Natural killer cell (primary cell): ENCODE measurements around the gene EXOSC10. TPM values are rescaled to one million over a fixed set of nuclear protein-coding genes. Genes with fewer than 3 reads are reported as not detected.

Experiments used
- ATAC-seq, 3 donors: fragments of 150-1000 bp in 2 of 3; fragments of 200-7000 bp in 1 of 3; cut with Tn5 transposase; 1 replicate in 1 of 3; 2 replicates in 2 of 3; pipeline ENCODE4 v1.10.0; 2021; ENCODE audit warnings: mild to moderate bottlenecking in 2 of 3, moderate library complexity in 2 of 3
- DNase-seq, 2 donors: peaks; one replicate each; pipeline versions ENCODE4 v3.0.0 to v3.0.0-alpha.2; 2013 to 2021; ENCODE audit warnings: mixed read lengths in 1 of 2
- H3K27ac ChIP-seq: one replicate; pipeline ENCODE4 v1.5.1; 2013; ENCODE audit warnings: mild to moderate bottlenecking, low read length
- H3K27me3 ChIP-seq: one replicate; pipeline ENCODE4 v1.6.1; 2013; ENCODE audit warnings: low read length; ENCODE audit not compliant: control insufficient read depth, insufficient read depth
- H3K36me3 ChIP-seq: one replicate; pipeline ENCODE4 v1.6.1; 2013; ENCODE audit warnings: low read length; ENCODE audit not compliant: control insufficient read depth, insufficient read depth
- H3K4me1 ChIP-seq: one replicate; pipeline ENCODE4 v1.6.1; 2013; ENCODE audit warnings: low read length; ENCODE audit not compliant: control insufficient read depth, insufficient read depth
- H3K4me3 ChIP-seq: one replicate; pipeline ENCODE4 v1.5.1; 2013; ENCODE audit warnings: low read length
- H3K9me3 ChIP-seq: one replicate; pipeline ENCODE4 v1.6.1; 2013; ENCODE audit warnings: low read length; ENCODE audit not compliant: control insufficient read depth, insufficient read depth
- H3K27ac Mint-ChIP-seq, 2 donors: one replicate each; pipeline ENCODE4 v1.8.0; 2022; ENCODE audit warnings: mild to moderate bottlenecking in 2 of 2, mixed read lengths in 2 of 2, moderate library complexity in 1 of 2
- H3K27me3 Mint-ChIP-seq, 2 donors: one replicate each; pipeline ENCODE4 v1.8.0; 2022; ENCODE audit warnings: low read depth in 2 of 2, mixed read lengths in 2 of 2
- H3K36me3 Mint-ChIP-seq: one replicate; pipeline ENCODE4 v1.8.0; 2022; ENCODE audit warnings: mixed read lengths
- H3K4me1 Mint-ChIP-seq, 2 donors: one replicate each; pipeline ENCODE4 v1.8.0; 2022; ENCODE audit warnings: mixed read lengths in 2 of 2
- H3K4me3 Mint-ChIP-seq: one replicate; pipeline ENCODE4 v1.8.0; 2022; ENCODE audit warnings: mild to moderate bottlenecking, moderate library complexity, mixed read lengths
- H3K9me3 Mint-ChIP-seq, 2 donors: one replicate each; pipeline ENCODE4 v1.8.0; 2022; ENCODE audit warnings: mixed read lengths in 2 of 2
- WGBS: methylation state at CpG from one replicate; pipeline ENCODE4 v1.1.7; 2013; ENCODE audit warnings: missing lambda C conversion rate; ENCODE audit not compliant: insufficient coverage; 5-methylcytosine and 5-hydroxymethylcytosine counted together
- intact Hi-C: fragments of 100-400 bp; cut with micrococcal nuclease; formaldehyde crosslinking; loops from one replicate; pipeline ENCODE4 v1.14.2; 2022
- total RNA-seq, 4 donors: library from RNA; stranded (reverse); fragments of 120-200 nt in 1 of 4; gene quantifications; one replicate each; pipeline versions ENCODE4 v1.2.3 to v1.2.4, GENCODE V29; 2013 to 2022
- TF ChIP-seq, protein P1 (sequence below): fragments of 200-600 bp; IDR thresholded peaks from one replicate; pipeline ENCODE4 v1.8.0; 2022; ENCODE audit warnings: antibody characterized with exemption

Gene EXOSC10
- total RNA-seq, 3 donors from 2014 or later (not counting 1 experiment from before 2014, with no cell fraction given), result 85.2 to 97.2 (median 94.9) TPM

DNA sequence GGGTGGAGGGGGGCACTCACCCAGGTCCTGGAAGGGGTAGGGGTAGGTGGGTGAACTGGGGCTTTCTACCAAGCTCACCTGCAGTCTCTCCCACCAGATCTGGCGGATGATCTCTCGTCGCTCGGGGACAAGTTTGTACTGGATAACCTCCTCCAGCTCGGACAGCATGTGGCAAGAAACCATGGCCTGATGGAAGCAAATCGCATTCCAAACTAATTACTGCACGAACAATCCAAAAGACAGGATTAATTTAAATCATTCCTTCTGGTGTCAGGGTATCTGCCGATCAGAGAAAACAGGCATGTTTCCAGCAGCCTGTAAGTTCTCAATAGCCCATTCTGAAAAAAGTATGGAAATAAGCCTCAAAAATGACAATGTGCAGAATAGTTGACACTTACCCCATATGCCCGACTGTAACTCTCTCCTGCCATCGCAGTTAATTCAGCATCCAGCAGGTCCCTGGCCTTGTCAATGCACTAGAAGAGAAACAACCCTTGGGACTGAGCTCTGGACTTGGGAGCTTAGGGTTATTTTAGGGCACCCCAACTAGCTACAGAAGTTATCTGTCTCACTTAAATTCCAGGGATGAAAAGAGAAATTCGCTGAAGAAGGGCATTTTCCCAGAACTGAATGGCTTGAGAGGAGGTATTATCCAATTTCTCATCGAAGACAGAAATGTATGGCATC lies 45.0 kb upstream of the EXOSC10 start:
- 94% methylated on average over 11 of the region's 12 CpGs for WGBS
- no peak overlapping the region for H3K4me3 Mint-ChIP-seq
- H3K27me3 ChIP-seq, result no peaks in the 10 kb centered on the region

DNA sequence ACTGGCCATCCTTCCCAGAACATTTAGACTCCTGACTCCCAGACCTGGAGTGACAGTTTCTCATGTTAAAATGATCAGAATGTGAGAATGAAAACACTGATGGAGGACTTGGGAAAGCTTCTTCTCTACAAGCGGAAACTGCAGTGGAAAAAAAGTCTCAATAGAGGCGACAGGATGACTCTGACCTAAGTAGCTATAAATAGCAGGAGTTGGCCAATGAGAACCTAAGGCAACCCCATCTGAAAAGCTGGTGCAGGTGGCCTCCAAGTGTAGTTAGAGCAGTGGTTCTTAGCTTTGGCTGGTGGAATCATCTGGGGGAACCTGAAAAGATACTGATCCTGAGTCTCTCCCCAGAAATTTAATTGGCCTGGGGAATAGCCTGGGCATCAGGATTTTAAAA lies 44.2 kb upstream of the EXOSC10 start:
- H3K27me3 ChIP-seq, result no peaks in the 10 kb centered on the region
- Mint-ChIP-seq H3K27me3 (no peaks in the 10 kb centered on the region), H3K27ac (peak overlapping the region in 1 of 2 donors; percentile 11), H3K4me1 (no peaks in the 10 kb centered on the region), H3K36me3 (peaks cover 23% of the 10 kb centered on the region), H3K9me3 (no peaks in the 10 kb centered on the region), H3K4me3 (no peak overlapping the region)
- no peaks in the 10 kb centered on the region for H3K9me3 ChIP-seq
- H3K27ac ChIP-seq, result no peak overlapping the region
- DNase-seq (no peak), ATAC-seq (no peak)
- H3K4me3 ChIP-seq, result no peak overlapping the region
- peaks cover 63% of the 10 kb centered on the region for H3K36me3 ChIP-seq
- 55% methylated on average over 2 of the region's 2 CpGs for WGBS
- TF ChIP-seq, protein P1, sequence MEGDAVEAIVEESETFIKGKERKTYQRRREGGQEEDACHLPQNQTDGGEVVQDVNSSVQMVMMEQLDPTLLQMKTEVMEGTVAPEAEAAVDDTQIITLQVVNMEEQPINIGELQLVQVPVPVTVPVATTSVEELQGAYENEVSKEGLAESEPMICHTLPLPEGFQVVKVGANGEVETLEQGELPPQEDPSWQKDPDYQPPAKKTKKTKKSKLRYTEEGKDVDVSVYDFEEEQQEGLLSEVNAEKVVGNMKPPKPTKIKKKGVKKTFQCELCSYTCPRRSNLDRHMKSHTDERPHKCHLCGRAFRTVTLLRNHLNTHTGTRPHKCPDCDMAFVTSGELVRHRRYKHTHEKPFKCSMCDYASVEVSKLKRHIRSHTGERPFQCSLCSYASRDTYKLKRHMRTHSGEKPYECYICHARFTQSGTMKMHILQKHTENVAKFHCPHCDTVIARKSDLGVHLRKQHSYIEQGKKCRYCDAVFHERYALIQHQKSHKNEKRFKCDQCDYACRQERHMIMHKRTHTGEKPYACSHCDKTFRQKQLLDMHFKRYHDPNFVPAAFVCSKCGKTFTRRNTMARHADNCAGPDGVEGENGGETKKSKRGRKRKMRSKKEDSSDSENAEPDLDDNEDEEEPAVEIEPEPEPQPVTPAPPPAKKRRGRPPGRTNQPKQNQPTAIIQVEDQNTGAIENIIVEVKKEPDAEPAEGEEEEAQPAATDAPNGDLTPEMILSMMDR, result no peak
- intact Hi-C loops, result no loop called here
- no peaks in the 10 kb centered on the region for H3K4me1 ChIP-seq

More for the DNA sequence above, 45.0 kb upstream of the EXOSC10 start:
- peaks cover 21% of the 10 kb centered on the region for H3K36me3 Mint-ChIP-seq
- H3K4me1 Mint-ChIP-seq, result no peaks in the 10 kb centered on the region
- Histone ChIP-seq H3K4me3 (no peak overlapping the region), H3K9me3 (no peaks in the 10 kb centered on the region), H3K27ac (no peak overlapping the region), H3K4me1 (no peaks in the 10 kb centered on the region), H3K36me3 (peaks cover 66% of the 10 kb centered on the region)
- no peaks in the 10 kb centered on the region for H3K9me3 Mint-ChIP-seq
- no peak overlapping the region for H3K27ac Mint-ChIP-seq
- H3K27me3 Mint-ChIP-seq, result no peaks in the 10 kb centered on the region
- intact Hi-C loops, result no loop called here
- ATAC-seq, result no peak
- TF ChIP-seq, protein P1, result no peak
- no peak for DNase-seq

DNA sequence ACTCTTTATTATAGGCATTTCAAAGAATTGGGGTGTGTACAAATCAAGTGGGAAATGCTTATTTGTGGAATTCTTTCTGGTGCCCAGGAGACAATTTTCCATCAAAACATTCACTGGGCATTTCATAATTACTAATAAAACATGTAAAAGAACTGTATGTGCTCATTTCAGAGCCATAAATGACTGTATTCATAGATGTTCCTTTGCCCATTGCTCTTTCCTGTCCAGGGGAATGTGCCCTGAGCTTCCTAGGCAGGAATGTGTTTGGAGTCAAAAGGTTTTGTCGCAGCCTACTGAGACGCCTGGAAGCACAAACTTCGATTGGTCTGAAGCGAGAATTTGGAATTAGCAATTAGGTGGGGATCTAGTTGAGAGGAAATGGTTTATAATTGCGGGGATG lies 43.7 kb upstream of the EXOSC10 start:
- H3K27me3 Mint-ChIP-seq, result no peaks in the 10 kb centered on the region
- TF ChIP-seq, protein P1, result no peak
- Histone ChIP-seq H3K27ac (no peak overlapping the region), H3K36me3 (peaks cover 65% of the 10 kb centered on the region), H3K4me1 (no peaks in the 10 kb centered on the region), H3K9me3 (no peaks in the 10 kb centered on the region), H3K4me3 (no peak overlapping the region), H3K27me3 (no peaks in the 10 kb centered on the region)
- peak overlapping the region in 1 of 2 donors; percentile 11 for H3K27ac Mint-ChIP-seq
- H3K4me3 Mint-ChIP-seq, result no peak overlapping the region
- ATAC-seq (no peak), DNase-seq (no peak)
- no peaks in the 10 kb centered on the region for H3K4me1 Mint-ChIP-seq
- H3K9me3 Mint-ChIP-seq, result no peaks in the 10 kb centered on the region
- 99% methylated on average over 4 of the region's 5 CpGs for WGBS
- peaks cover 28% of the 10 kb centered on the region for H3K36me3 Mint-ChIP-seq
- intact Hi-C loops, result no loop called here
